GM23248 (cell line): ENCODE results near the gene ST7.

Experiments
- EZH2 ChIP-seq: fragments of 200-600 bp; sonication (generic); IDR thresholded peaks from 2 replicates; pipeline ENCODE4 v1.6.1; 2018; ENCODE audit warnings: antibody characterized with exemption, mild to moderate bottlenecking; ENCODE audit not compliant: insufficient read depth, poor library complexity, severe bottlenecking
- EZH2phosphoT487 ChIP-seq: fragments of 200-600 bp; sonication (generic); IDR thresholded peaks from 2 replicates; pipeline ENCODE4 v1.6.1; 2018; ENCODE audit warnings: antibody characterized with exemption, moderate library complexity, mild to moderate bottlenecking, low read depth; ENCODE audit not compliant: insufficient read depth

DNA sequence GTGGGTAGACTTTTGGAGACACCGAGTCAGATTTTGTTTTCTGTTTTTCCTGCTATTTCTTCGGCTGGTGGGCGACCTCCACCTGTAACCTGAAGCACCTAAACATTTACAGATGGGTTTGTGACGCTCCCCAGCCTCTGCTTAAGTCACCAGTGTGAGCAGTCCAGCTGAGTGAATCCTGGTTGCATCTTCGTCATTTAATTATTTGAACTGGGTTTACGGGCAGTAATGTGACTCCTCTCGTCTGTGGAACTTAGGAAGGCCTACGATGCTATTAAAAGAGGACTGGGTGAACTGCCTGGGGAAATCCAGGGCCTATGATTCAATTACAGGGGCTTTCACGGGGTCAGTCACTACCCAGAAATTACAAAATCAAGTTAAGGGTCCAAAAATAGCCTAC lies 317.1 kb downstream of the ST7 start:
- TF ChIP-seq EZH2, result no peak
- TF ChIP-seq EZH2phosphoT487, result no peak
